ENCODE measurements around the gene GLRA3. TPM values are rescaled to one million over a fixed set of nuclear protein-coding genes. Genes with fewer than 3 reads are reported as not detected.
"Not testable (repeated sequence)": the region's sequence is repeated elsewhere in the genome, so short reads cannot be mapped to it uniquely, and the experiment has no call there.

GLRA3 gene
- polyA plus RNA-seq, 2 donors = not detected

DNA sequence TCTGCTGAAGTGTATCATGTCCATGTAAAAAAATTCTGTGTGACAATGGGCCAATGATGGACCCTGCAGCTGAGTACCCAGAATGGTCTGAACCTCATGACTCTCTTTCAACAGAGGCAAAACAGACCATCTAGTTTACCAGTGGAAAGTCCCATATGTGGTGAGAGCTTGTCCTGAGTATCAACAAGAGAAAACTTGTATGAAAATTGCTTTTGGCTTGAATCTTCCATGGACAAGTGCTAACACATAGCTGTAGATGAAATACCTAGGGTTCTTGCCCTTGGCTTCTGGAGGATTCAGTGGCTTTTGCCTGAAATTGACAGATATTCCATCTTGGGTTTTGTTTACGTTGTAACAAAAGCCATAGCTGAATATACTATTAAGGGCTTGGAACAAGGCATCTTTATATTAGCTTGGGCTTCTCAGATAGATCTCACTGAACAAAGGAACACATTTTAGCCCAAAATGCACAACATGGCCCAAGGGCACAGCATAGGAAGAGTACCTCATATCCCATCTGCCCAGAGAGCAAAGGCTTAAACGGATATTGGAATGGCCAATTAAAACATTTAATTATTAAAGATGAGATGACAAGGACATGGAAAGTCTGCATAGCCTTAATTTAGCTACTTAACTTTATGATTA is 178.2 kb downstream of the GLRA3 start:
- H3K27me3 ChIP-seq (ENCODE audit: control insufficient read depth in 1 of 2, insufficient read depth in 2 of 2, low read length in 2 of 2) = no peaks in the 10 kb centered on the region
- no peaks in the 10 kb centered on the region for H3K9me3 ChIP-seq (ENCODE audit: control insufficient read depth in 2 of 2, insufficient read depth in 1 of 2, low read depth in 1 of 2, low read length in 1 of 2)
- H3K36me3 ChIP-seq (ENCODE audit: control insufficient read depth in 2 of 2, insufficient read depth in 2 of 2, low read length in 1 of 2) = no peaks in the 10 kb centered on the region
- no peak overlapping the region for H3K4me3 ChIP-seq (ENCODE audit: low read depth in 1 of 2, low read length in 2 of 2)
- 40 to 60% methylated on average over 2 of the region's 2 CpGs for WGBS, 2 donors
- no peaks in the 10 kb centered on the region for H3K4me1 ChIP-seq (ENCODE audit: control insufficient read depth in 2 of 2, insufficient read depth in 2 of 2, low read length in 1 of 2)
- H3K27ac ChIP-seq (ENCODE audit: low read depth in 2 of 2, low read length in 1 of 2) = no peak overlapping the region

DNA sequence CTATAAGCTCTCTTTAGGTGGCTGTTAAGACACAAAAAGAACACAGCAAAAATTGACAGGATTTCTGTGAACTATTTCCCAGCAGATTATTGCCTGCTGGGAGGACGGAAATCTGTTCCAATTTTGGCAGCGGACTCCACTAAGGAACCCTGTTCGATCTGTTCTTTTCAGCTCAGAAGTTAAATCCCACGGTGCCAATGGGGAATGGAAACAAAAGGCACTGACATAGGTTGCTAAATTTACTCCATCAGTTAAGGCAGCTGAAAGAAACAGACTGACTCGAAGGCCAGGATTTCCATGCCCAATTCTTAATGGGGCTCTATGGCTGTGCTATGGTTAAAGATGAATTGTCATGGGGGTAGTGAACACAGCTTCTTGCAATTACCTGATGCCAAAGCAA is 180.2 kb downstream of the GLRA3 start:
- 82 to 84% methylated on average over 5 of the region's 5 CpGs for WGBS, 2 donors
- no peaks in the 10 kb centered on the region for H3K4me1 ChIP-seq (ENCODE audit: control insufficient read depth in 2 of 2, insufficient read depth in 2 of 2, low read length in 1 of 2)
- no peak overlapping the region for H3K27ac ChIP-seq (ENCODE audit: low read depth in 2 of 2, low read length in 1 of 2)
- H3K4me3 ChIP-seq (ENCODE audit: low read depth in 1 of 2, low read length in 2 of 2) = no peak overlapping the region
- no peaks in the 10 kb centered on the region for H3K27me3 ChIP-seq (ENCODE audit: control insufficient read depth in 1 of 2, insufficient read depth in 2 of 2, low read length in 2 of 2)
- no peaks in the 10 kb centered on the region for H3K9me3 ChIP-seq (ENCODE audit: control insufficient read depth in 2 of 2, insufficient read depth in 1 of 2, low read depth in 1 of 2, low read length in 1 of 2)
- no peaks in the 10 kb centered on the region for H3K36me3 ChIP-seq (ENCODE audit: control insufficient read depth in 2 of 2, insufficient read depth in 2 of 2, low read length in 1 of 2)

DNA sequence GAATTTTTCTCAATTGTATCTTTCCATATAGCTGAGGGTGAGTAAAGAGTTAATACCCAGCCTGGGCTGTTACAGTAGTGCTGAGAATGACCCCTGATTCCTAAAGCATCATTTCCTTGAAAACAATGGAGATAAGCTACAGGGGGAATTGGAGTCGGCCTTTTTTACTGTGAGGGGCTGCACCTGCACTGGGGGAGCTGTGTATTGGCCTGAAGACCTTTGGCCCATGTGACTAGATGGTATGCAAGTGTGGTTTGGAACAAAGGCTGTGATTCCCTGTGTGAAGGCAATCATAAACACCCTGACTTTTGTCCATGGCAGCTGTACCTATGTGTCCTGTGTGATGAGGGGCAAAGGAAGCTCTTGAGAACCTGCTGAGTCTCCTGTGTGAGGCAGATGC is 182.7 kb downstream of the GLRA3 start:
- H3K27ac ChIP-seq (ENCODE audit: low read depth in 2 of 2, low read length in 1 of 2) = no peak overlapping the region
- H3K36me3 ChIP-seq (ENCODE audit: control insufficient read depth in 2 of 2, insufficient read depth in 2 of 2, low read length in 1 of 2) = no peaks in the 10 kb centered on the region
- H3K9me3 ChIP-seq (ENCODE audit: control insufficient read depth in 2 of 2, insufficient read depth in 1 of 2, low read depth in 1 of 2, low read length in 1 of 2) = no peaks in the 10 kb centered on the region
- 38% methylated on average over 1 of the region's 1 CpG for WGBS, 2 donors
- H3K4me1 ChIP-seq (ENCODE audit: control insufficient read depth in 2 of 2, insufficient read depth in 2 of 2, low read length in 1 of 2) = no peaks in the 10 kb centered on the region
- no peaks in the 10 kb centered on the region for H3K27me3 ChIP-seq (ENCODE audit: control insufficient read depth in 1 of 2, insufficient read depth in 2 of 2, low read length in 2 of 2)
- H3K4me3 ChIP-seq (ENCODE audit: low read depth in 1 of 2, low read length in 2 of 2) = no peak overlapping the region

DNA sequence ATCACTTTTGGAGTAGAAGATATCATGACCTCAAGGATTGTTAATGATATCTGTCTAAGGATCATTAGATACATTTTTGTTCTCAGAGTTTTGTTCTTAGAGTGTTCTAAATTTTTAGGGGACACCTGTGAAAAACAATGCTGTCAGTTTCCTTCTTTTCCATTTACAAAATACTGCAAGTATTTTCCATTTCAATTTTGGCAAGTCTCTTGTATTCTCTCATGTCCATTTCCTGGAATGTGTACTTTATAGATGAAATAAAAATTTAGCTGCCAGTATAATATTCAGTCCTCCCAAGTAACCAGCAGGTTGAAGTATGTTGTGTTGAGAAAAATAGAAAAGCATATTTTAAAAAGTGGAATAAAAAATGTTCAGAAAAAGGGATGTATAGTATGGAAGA is 188.9 kb downstream of the GLRA3 start:
- Histone ChIP-seq H3K9me3 (ENCODE audit: control insufficient read depth in 2 of 2, insufficient read depth in 1 of 2, low read depth in 1 of 2, low read length in 1 of 2) (no peaks in the 10 kb centered on the region), H3K4me3 (ENCODE audit: low read depth in 1 of 2, low read length in 2 of 2) (no peak overlapping the region), H3K27ac (ENCODE audit: low read depth in 2 of 2, low read length in 1 of 2) (no peak overlapping the region), H3K4me1 (ENCODE audit: control insufficient read depth in 2 of 2, insufficient read depth in 2 of 2, low read length in 1 of 2) (no peaks in the 10 kb centered on the region), H3K27me3 (ENCODE audit: control insufficient read depth in 1 of 2, insufficient read depth in 2 of 2, low read length in 2 of 2) (no peaks in the 10 kb centered on the region), H3K36me3 (ENCODE audit: control insufficient read depth in 2 of 2, insufficient read depth in 2 of 2, low read length in 1 of 2) (no peaks in the 10 kb centered on the region)

- H3K36me3 ChIP-seq (ENCODE audit: control insufficient read depth in 2 of 2, insufficient read depth in 2 of 2, low read length in 1 of 2) = no peaks in the 10 kb centered on the region
- 96 to 100% methylated on average over 1 of the region's 1 CpG for WGBS, 2 donors
- H3K27me3 ChIP-seq (ENCODE audit: control insufficient read depth in 1 of 2, insufficient read depth in 2 of 2, low read length in 2 of 2) = no peaks in the 10 kb centered on the region
- no peaks in the 10 kb centered on the region for H3K4me1 ChIP-seq (ENCODE audit: control insufficient read depth in 2 of 2, insufficient read depth in 2 of 2, low read length in 1 of 2)
- no peak overlapping the region for H3K27ac ChIP-seq (ENCODE audit: low read depth in 2 of 2, low read length in 1 of 2)
- no peaks in the 10 kb centered on the region for H3K9me3 ChIP-seq (ENCODE audit: control insufficient read depth in 2 of 2, insufficient read depth in 1 of 2, low read depth in 1 of 2, low read length in 1 of 2)
- H3K4me3 ChIP-seq (ENCODE audit: low read depth in 1 of 2, low read length in 2 of 2) = no peak overlapping the region
Measured at GRCh38 chr4:174635732-174636131, 193.3 kb downstream of the GLRA3 start.

DNA sequence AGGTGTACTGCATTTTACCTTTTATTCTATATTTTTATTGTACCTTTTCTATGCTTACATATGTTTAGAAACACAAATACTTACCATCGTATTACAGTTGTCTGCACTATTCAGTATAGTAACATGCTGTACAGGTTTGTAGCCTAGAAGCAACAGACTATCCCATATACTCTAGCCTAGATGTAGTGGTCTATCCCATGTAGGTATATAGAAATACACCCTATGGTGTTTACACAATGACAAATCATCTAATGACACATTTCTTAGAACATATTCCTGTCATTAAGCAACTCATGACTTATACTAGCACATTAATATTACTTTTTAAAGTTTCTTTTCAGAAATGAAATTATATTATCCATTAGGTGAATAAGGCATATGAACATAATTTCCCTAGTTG is 195.6 kb downstream of the GLRA3 start:
- Histone ChIP-seq H3K4me3 (ENCODE audit: low read depth in 1 of 2, low read length in 2 of 2) (no peak overlapping the region), H3K4me1 (ENCODE audit: control insufficient read depth in 2 of 2, insufficient read depth in 2 of 2, low read length in 1 of 2) (no peaks in the 10 kb centered on the region), H3K36me3 (ENCODE audit: control insufficient read depth in 2 of 2, insufficient read depth in 2 of 2, low read length in 1 of 2) (no peaks in the 10 kb centered on the region), H3K27me3 (ENCODE audit: control insufficient read depth in 1 of 2, insufficient read depth in 2 of 2, low read length in 2 of 2) (no peaks in the 10 kb centered on the region), H3K27ac (ENCODE audit: low read depth in 2 of 2, low read length in 1 of 2) (no peak overlapping the region), H3K9me3 (ENCODE audit: control insufficient read depth in 2 of 2, insufficient read depth in 1 of 2, low read depth in 1 of 2, low read length in 1 of 2) (no peaks in the 10 kb centered on the region)
- 86 to 90% methylated on average over 1 of the region's 1 CpG for WGBS, 2 donors

GRCh38 chr4:174631901-174632758 is 196.9 kb downstream of the GLRA3 start:
- Histone ChIP-seq H3K9me3 (ENCODE audit: control insufficient read depth in 2 of 2, insufficient read depth in 1 of 2, low read depth in 1 of 2, low read length in 1 of 2) (no peaks in the 10 kb centered on the region), H3K36me3 (ENCODE audit: control insufficient read depth in 2 of 2, insufficient read depth in 2 of 2, low read length in 1 of 2) (no peaks in the 10 kb centered on the region), H3K4me3 (ENCODE audit: low read depth in 1 of 2, low read length in 2 of 2) (no peak overlapping the region), H3K4me1 (ENCODE audit: control insufficient read depth in 2 of 2, insufficient read depth in 2 of 2, low read length in 1 of 2) (no peaks in the 10 kb centered on the region), H3K27ac (ENCODE audit: low read depth in 2 of 2, low read length in 1 of 2) (no peak overlapping the region), H3K27me3 (ENCODE audit: control insufficient read depth in 1 of 2, insufficient read depth in 2 of 2, low read length in 2 of 2) (no peaks in the 10 kb centered on the region)
- 30 to 35% methylated on average over 2 of the region's 2 CpGs for WGBS, 2 donors

- not testable (repeated sequence) for H3K27me3 ChIP-seq (ENCODE audit: control insufficient read depth in 1 of 2, insufficient read depth in 2 of 2, low read length in 2 of 2); H3K4me3 ChIP-seq (ENCODE audit: low read depth in 1 of 2, low read length in 2 of 2); H3K36me3 ChIP-seq (ENCODE audit: control insufficient read depth in 2 of 2, insufficient read depth in 2 of 2, low read length in 1 of 2); H3K27ac ChIP-seq (ENCODE audit: low read depth in 2 of 2, low read length in 1 of 2); H3K9me3 ChIP-seq (ENCODE audit: control insufficient read depth in 2 of 2, insufficient read depth in 1 of 2, low read depth in 1 of 2, low read length in 1 of 2); H3K4me1 ChIP-seq (ENCODE audit: control insufficient read depth in 2 of 2, insufficient read depth in 2 of 2, low read length in 1 of 2)
- WGBS, 2 donors = 73 to 88% methylated on average over 2 of the region's 2 CpGs
Measured at GRCh38 chr4:174629907-174630450, 199.1 kb downstream of the GLRA3 start.

DNA sequence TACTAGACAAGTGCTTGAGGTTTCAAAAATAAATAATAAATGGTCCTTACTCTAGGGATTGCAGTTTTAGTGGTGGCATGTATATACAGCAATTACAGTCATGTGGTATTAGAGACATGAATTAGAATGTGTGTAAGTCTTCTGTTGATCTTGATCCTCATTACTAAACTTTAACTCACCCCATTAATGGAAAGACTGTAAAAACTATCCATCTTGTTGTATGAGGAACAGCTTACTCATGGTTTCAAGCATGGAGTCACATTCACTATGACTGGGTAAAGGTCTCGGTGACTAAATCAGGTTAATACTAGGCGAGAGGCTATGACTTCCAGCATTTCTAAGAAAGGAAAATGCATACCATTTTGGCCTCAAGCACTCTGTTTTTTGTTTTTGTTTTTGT is 199.8 kb downstream of the GLRA3 start:
- H3K9me3 ChIP-seq (ENCODE audit: control insufficient read depth in 2 of 2, insufficient read depth in 1 of 2, low read depth in 1 of 2, low read length in 1 of 2) = no peaks in the 10 kb centered on the region

More for the DNA sequence above, 199.8 kb downstream of the GLRA3 start:
- no peaks in the 10 kb centered on the region for H3K27me3 ChIP-seq (ENCODE audit: control insufficient read depth in 1 of 2, insufficient read depth in 2 of 2, low read length in 2 of 2)
- no peak overlapping the region for H3K4me3 ChIP-seq (ENCODE audit: low read depth in 1 of 2, low read length in 2 of 2)
- H3K27ac ChIP-seq (ENCODE audit: low read depth in 2 of 2, low read length in 1 of 2) = no peak overlapping the region
- 67 to 72% methylated on average over 2 of the region's 2 CpGs for WGBS, 2 donors
- H3K36me3 ChIP-seq (ENCODE audit: control insufficient read depth in 2 of 2, insufficient read depth in 2 of 2, low read length in 1 of 2) = no peaks in the 10 kb centered on the region
- no peaks in the 10 kb centered on the region for H3K4me1 ChIP-seq (ENCODE audit: control insufficient read depth in 2 of 2, insufficient read depth in 2 of 2, low read length in 1 of 2)

Data from esophagus (tissue), 2 donors.